ENCODE data around the gene SSR1.

The SSR1 gene

DNA sequence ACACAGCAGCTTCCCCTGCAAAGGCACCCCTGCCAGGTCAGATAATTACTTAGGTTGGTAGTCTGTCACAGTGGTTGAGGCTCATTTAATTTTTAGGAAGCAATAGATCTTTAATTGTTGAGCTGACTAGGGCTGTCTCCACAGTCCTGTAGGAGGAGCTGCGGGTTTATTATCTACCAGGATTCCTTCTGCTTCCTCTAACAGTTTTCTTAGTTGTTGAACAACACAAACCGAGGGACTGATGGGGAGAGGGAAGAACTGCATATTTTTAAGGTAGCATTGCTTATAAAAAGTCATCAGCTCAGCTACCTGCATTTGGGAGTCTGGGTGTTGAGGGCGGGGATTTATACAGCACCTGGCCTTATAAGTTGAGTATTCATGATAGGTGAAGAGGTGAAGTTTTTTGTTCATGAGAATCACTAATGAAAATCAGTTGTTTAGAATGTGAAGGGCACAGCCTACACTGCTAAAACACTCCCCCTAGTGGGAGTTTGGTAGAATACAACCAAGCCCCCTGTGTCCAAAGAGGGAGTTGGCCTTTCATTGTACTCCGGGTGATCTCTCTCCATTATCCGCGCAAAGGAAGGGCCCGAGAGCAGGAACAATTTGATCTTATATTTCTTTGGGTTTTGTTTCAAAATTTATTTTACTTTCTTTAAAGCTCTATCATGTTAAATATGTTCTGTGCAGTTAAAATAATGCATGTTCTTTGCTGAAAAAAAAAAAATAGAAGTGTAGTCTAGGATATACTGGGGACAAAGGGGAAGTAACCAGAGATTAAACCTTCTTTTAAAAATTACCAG, 69.6 kb downstream of the SSR1 start:
- DNase-seq: peak in 4 of 10 donors; percentile 5 to 54 (median 36)
- intact Hi-C loops (cut with DNase I): loop anchor here (1.0 to 2.0 kb wide), 2 partner anchors 519 to 566 kb away; no protein-coding TSS in a partner anchor

- DNase-seq: peak in 1 of 10 donors; percentile 12
Measured at GRCh38 chr6:7242835-7243178, 70.2 kb downstream of the SSR1 start.

DNA sequence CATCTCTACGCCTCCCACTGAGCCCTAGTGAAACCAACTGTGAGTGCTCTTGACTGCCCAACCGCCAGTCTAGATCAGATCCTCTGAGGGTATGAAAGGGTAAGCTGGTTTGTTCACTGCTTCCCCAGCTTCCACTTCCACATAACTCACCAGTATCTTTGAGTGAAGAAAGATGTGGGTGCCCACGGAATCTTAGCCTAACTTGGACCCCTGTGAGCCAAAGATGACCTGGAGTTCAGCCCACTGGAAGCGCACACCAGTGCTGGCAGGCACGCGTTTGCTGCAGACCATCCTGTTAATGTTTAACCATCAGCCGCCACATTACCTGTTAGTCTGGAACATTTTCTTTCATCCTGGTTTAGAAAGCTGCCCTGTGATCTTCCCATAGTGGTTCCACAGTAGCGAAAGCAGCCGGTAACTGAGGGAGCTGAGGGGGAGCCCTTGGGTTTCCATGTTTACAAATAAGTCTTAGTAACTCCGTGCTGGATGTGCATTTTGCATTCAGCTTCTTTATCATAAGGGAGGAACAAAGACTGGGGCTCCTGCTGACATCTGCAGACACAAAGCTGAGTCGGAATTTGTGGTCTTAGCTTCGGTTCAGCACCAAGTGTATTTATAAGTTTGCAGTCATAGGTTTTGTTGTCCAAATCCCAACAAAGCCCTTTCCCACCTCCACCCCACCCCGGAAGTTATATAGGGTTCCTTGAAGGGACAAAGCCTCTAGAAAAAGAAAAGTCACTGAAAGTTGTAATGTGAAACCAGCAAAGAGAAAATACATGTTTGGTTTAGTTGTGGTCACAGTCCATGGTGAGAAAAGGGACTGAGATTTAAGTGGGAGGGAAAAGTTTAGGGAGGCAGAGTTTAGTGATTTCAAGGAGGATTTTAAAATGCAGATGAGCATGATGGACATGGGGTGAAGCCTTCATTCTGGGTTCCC, 71.0 kb downstream of the SSR1 start:
- intact Hi-C loops (cut with DNase I): loop anchor here (2.0 kb wide), 1 partner anchor 517 kb away; no protein-coding TSS in a partner anchor
- DNase-seq: peak in 1 of 10 donors; percentile 43

More at GRCh38 chr6:7242835-7243178, 70.2 kb downstream of the SSR1 start:
- intact Hi-C loops (cut with DNase I): loop anchor here (1.0 to 2.0 kb wide), 2 partner anchors 518 to 566 kb away; no protein-coding TSS in a partner anchor

GRCh38 chr6:7241160-7241559, 71.8 kb downstream of the SSR1 start:
- intact Hi-C loops (cut with DNase I): no loop called here
- DNase-seq: peak in 1 of 10 donors; percentile 42

DNA sequence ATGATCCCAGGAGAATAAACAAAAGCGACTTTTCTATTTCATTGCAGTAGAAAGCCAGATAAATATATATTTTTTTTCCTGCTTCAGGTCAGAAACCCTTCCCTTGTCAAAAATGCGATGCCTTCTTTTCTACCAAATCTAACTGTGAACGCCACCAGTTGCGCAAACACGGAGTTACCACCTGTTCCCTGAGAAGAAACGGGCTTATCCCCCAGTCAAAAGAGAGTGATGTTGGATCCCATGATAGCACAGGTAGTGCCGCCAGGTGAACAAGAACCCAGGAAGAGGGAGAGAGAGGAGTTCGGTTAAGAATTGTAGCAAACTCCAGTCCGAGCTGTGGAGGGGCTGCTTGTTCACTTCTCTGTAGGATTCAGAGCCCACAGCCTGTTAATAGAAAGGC, 72.6 kb downstream of the SSR1 start:
- peak in 1 of 10 donors; percentile 12 for DNase-seq
- intact Hi-C loops (cut with DNase I): no loop called here

DNA sequence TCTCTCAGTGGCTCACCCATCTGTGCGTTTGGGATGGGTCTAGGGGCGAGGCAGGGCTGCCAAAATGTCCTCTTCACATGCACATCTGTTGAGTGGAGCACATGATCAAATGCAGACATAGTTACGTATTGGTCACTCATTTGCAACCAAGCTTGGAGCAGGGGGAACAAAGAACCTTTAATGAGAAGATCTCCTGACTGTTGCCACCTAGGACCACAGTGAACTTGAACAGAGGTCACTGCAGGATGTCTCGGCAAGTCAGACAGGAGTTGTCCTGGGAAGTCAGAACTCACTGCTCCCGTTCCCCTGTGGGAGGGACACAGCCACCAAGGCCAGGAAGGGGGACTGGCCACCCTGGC, 73.4 kb downstream of the SSR1 start:
- intact Hi-C loops (cut with DNase I): no loop called here
- DNase-seq: peak in 1 of 10 donors; percentile 36

GRCh38 chr6:7238900-7239589, 74.0 kb downstream of the SSR1 start:
- intact Hi-C loops (cut with DNase I): no loop called here
- peak in 8 of 10 donors; percentile 41 to 93 (median 72) for DNase-seq

GRCh38 chr6:7238526-7238899, 74.5 kb downstream of the SSR1 start:
- DNase-seq: no peak
- intact Hi-C loops (cut with DNase I): no loop called here

- intact Hi-C loops (cut with DNase I): loop anchor here (2.0 kb wide), 1 partner anchor 63 kb away; no protein-coding TSS in a partner anchor
- DNase-seq: no peak
Measured at GRCh38 chr6:7237653-7238188, 75.3 kb downstream of the SSR1 start.

DNA sequence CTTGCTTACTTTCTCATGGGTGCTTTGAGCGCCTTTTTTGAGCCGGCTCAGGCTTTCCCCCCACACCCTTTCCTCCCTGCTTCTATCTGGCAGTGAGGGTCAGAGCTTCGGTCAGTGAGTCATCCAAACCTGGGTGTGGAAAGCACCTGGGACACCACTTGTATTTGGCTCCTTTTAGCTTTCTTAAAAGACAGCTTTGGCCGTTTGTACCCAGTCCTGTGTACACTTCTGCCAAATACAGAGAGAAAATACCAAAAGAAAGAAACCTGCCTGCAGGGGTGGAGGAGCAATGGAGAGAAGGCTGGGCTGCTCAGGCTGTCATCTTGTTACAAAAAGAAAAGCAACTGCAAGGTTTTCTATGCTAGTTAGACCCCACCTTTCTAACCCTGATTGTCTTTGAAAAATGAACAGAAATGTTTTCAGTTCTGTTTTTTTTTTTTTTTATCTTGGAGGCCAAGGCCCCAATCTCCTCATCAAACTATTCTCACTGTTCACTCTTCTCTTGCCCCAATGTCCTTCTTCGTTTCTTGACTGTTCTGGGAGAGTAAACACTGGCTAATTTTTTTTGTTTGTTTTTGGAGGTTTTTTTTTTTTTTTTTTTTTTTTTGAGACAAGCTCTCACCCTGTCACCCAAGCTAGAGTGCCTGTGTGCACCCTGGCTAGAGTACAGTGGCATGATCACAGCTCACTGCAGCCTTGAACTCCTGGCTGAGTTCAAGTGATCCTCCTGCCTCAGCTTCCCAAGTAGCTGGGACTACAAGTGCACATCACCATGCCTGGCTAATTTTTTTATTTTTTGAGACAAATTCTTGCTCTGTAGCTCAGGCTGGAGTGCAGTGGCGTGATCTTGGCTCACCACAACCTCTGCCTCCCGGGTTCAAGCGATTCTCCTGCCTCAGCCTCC, 76.4 kb downstream of the SSR1 start:
- peak in 1 of 10 donors; percentile 43 for DNase-seq
- intact Hi-C loops (cut with DNase I): loop anchor here (2.0 kb wide), 1 partner anchor 62 kb away; no protein-coding TSS in a partner anchor

GRCh38 chr6:7235712-7236305, 77.2 kb downstream of the SSR1 start:
- intact Hi-C loops (cut with DNase I): loop anchor here (2.0 kb wide), 1 partner anchor 61 kb away; no protein-coding TSS in a partner anchor
- peak in 1 of 10 donors; percentile 27 for DNase-seq

DNA sequence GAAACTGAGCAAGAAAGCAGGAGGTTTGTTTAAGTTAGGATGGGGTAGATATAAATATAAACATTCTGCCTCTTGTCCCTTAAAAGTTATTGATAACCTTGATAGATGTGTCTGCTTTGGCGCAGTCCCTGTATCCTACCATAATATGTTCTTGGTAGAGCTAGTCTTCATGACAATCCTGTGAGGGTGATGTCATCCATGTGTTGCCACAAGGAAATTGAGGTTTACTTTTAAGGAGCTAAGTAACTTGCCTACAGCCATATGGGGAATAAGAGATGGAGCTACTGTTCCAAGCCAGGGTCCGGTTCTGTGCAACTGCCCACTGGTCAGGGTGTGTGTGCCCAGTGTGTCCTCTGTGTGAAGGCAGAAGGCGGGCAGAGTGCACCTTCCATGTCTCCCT, 78.5 kb downstream of the SSR1 start:
- intact Hi-C loops (cut with DNase I): no loop called here
- DNase-seq: peak in 1 of 10 donors; percentile 28

- peak in 1 of 10 donors; percentile 14 for DNase-seq
- intact Hi-C loops (cut with DNase I): no loop called here
Measured at GRCh38 chr6:7232351-7232750, 80.6 kb downstream of the SSR1 start.

- DNase-seq: peak in 1 of 10 donors; percentile 81
- intact Hi-C loops (cut with DNase I): no loop called here
Measured at GRCh38 chr6:7230956-7231713, 81.9 kb downstream of the SSR1 start.

- intact Hi-C loops (cut with DNase I): no loop called here
- DNase-seq: peak in 1 of 10 donors; percentile 78
Measured at GRCh38 chr6:7230327-7230691, 82.7 kb downstream of the SSR1 start.

GRCh38 chr6:7229376-7230326, 83.3 kb downstream of the SSR1 start:
- intact Hi-C loops (cut with DNase I): no loop called here
- DNase-seq: peak in 1 of 10 donors; percentile 77

All from posterior cingulate gyrus (tissue), 11 donors.